Liver (tissue), 9 donors: ENCODE measurements around the gene FER. TPM values are rescaled to one million over a fixed set of nuclear protein-coding genes. Genes with fewer than 3 reads are reported as not detected.

ENCODE experiments used
- DNase-seq: peaks from one replicate; pipeline ENCODE4 v3.0.0-alpha.2; 2017; ENCODE audit warnings: low spot score
- H3K27ac ChIP-seq, 2 donors: one replicate each; pipeline ENCODE4 v1.7.0; 2013; ENCODE audit warnings: inconsistent platforms in 2 of 2, low read length in 2 of 2, control low read depth in 1 of 2, low read depth in 1 of 2, mild to moderate bottlenecking in 1 of 2
- H3K27me3 ChIP-seq, 4 donors: one replicate each; pipeline versions ENCODE4 v1.6.1 to v1.7.0; 2013; ENCODE audit warnings: low read length in 3 of 4, inconsistent platforms in 1 of 4, mild to moderate bottlenecking in 1 of 4, moderate library complexity in 1 of 4; ENCODE audit not compliant: control insufficient read depth in 4 of 4, insufficient read depth in 4 of 4
- H3K36me3 ChIP-seq, 4 donors: one replicate each; pipeline versions ENCODE4 v1.6.1 to v1.7.0; 2013; ENCODE audit warnings: low read length in 3 of 4, mild to moderate bottlenecking in 3 of 4, low read depth in 1 of 4, moderate library complexity in 1 of 4; ENCODE audit not compliant: control insufficient read depth in 4 of 4, insufficient read depth in 3 of 4
- H3K4me1 ChIP-seq, 4 donors: one replicate each; pipeline versions ENCODE4 v1.6.1 to v1.7.0; 2013; ENCODE audit warnings: low read length in 3 of 4, mild to moderate bottlenecking in 3 of 4, moderate library complexity in 1 of 4; ENCODE audit not compliant: control insufficient read depth in 4 of 4, insufficient read depth in 4 of 4
- H3K4me3 ChIP-seq, 3 donors: one replicate each; pipeline versions ENCODE4 v1.6.1 to v1.7.0; 2013; ENCODE audit warnings: low read length in 3 of 3, control low read depth in 1 of 3, low read depth in 1 of 3, mild to moderate bottlenecking in 1 of 3
- H3K9ac ChIP-seq, 2 donors: one replicate each; pipeline ENCODE4 v1.7.0; 2013; ENCODE audit warnings: low read length in 2 of 2, mild to moderate bottlenecking in 2 of 2, moderate library complexity in 2 of 2, control low read depth in 1 of 2, low read depth in 1 of 2
- H3K9me3 ChIP-seq, 4 donors: one replicate each; pipeline versions ENCODE4 v1.6.1 to v1.7.0; 2013; ENCODE audit warnings: low read length in 3 of 4; ENCODE audit not compliant: control insufficient read depth in 4 of 4
- ATF3 ChIP-seq: IDR thresholded peaks from 2 replicates; pipeline ENCODE4 v1.6.1; 2016; ENCODE audit warnings: antibody characterized with exemption
- CTCF ChIP-seq: fragments of 150-350 bp; IDR thresholded peaks from 2 replicates; pipeline ENCODE4 v1.5.1; 2017; ENCODE audit warnings: improper control_type of control experiment, low read depth, low read length; ENCODE audit not compliant: missing input control
- EGR1 ChIP-seq, 2 donors: IDR thresholded peaks; 2 replicates each; pipeline ENCODE4 v1.6.1; 2016 to 2018; ENCODE audit warnings: antibody characterized with exemption in 2 of 2, low read depth in 2 of 2
- FOXA1 ChIP-seq: IDR thresholded peaks from 2 replicates; pipeline ENCODE4 v1.6.1; 2016; ENCODE audit warnings: antibody characterized with exemption
- FOXA2 ChIP-seq: IDR thresholded peaks from 2 replicates; pipeline ENCODE4 v1.6.1; 2016; ENCODE audit warnings: antibody characterized with exemption
- GABPA ChIP-seq, 2 donors: IDR thresholded peaks in 1 of 2; conservative IDR thresholded peaks in 1 of 2; 2 replicates each; pipeline ENCODE4 v1.6.1; 2016; ENCODE audit warnings: antibody characterized with exemption in 2 of 2, mild to moderate bottlenecking in 1 of 2, moderate library complexity in 1 of 2
- HNF4A ChIP-seq, 2 donors: conservative IDR thresholded peaks; 2 replicates each; pipeline ENCODE4 v1.6.1; 2016; ENCODE audit warnings: antibody characterized with exemption in 2 of 2, mild to moderate bottlenecking in 2 of 2
- HNF4G ChIP-seq: IDR thresholded peaks from 2 replicates; pipeline ENCODE4 v1.6.1; 2016; ENCODE audit warnings: antibody characterized with exemption
- JUND ChIP-seq, 2 donors: IDR thresholded peaks; 2 replicates each; pipeline ENCODE4 v1.6.1; 2016; ENCODE audit warnings: antibody characterized with exemption in 2 of 2
- MAX ChIP-seq: IDR thresholded peaks from 2 replicates; pipeline ENCODE4 v1.6.1; 2016; ENCODE audit warnings: antibody characterized with exemption
- NR2F2 ChIP-seq: IDR thresholded peaks from 2 replicates; pipeline ENCODE4 v1.6.1; 2016; ENCODE audit warnings: antibody characterized with exemption
- RAD21 ChIP-seq, 2 donors: IDR thresholded peaks; 2 replicates each; pipeline ENCODE4 v1.6.1; 2016; ENCODE audit warnings: antibody characterized with exemption in 2 of 2, mild to moderate bottlenecking in 2 of 2
- REST ChIP-seq: IDR thresholded peaks from 2 replicates; pipeline ENCODE4 v1.6.1; 2016; ENCODE audit warnings: antibody characterized with exemption, mild to moderate bottlenecking
- RXRA ChIP-seq, 2 donors: IDR thresholded peaks; 2 replicates each; pipeline ENCODE4 v1.6.1; 2017 to 2018; ENCODE audit warnings: antibody characterized with exemption in 2 of 2, mild to moderate bottlenecking in 1 of 2
- SP1 ChIP-seq: IDR thresholded peaks from 2 replicates; pipeline ENCODE4 v1.6.1; 2018; ENCODE audit warnings: antibody characterized with exemption, mild to moderate bottlenecking
- TAF1 ChIP-seq: conservative IDR thresholded peaks from 2 replicates; pipeline ENCODE4 v1.6.1; 2016; ENCODE audit warnings: antibody characterized with exemption, mild to moderate bottlenecking
- YY1 ChIP-seq: IDR thresholded peaks from 2 replicates; pipeline ENCODE4 v1.6.1; 2016; ENCODE audit warnings: antibody characterized with exemption, mild to moderate bottlenecking
- ZBTB33 ChIP-seq: IDR thresholded peaks from 2 replicates; pipeline ENCODE4 v1.6.1; 2016; ENCODE audit warnings: antibody characterized with exemption
- whole genome bisulfite sequencing: extraction: QIAGEN DNeasy Blood & Tissue Kit; methylation state at CpG from one replicate; pipeline ENCODE4 v1.1.7; 2013; 5-methylcytosine and 5-hydroxymethylcytosine counted together
- polyA plus RNA-seq, 2 donors: library from polyadenylated mRNA; stranded (reverse) in 1 of 2; unstranded in 1 of 2; fragments of 200-250 nt in 1 of 2; fragments of >200 nt in 1 of 2; fragmentation: Nextera tagmentation in 1 of 2; extraction: Ambion mirVana in 1 of 2; gene quantifications; one replicate each; pipeline versions ENCODE4 v1.2.1 to v1.2.3, GENCODE V29; 2013 to 2015
- total RNA-seq, 2 donors: library from RNA; depleted of rRNA; stranded (reverse); fragments of >200 nt; gene quantifications; one replicate each; pipeline ENCODE4 v1.2.3, GENCODE V29; 2014
- donor health status: healthy.
- donor health status: healthy.
- donor health status: healthy.
- donor health status: healthy.
- donor health status: healthy.

Gene FER
- total and polyA plus RNA-seq, 4 donors = 0.83 to 9.8 (median 5.9) TPM

- WGBS = 100% methylated on average over 1 of the region's 1 CpG
These were observed 198.3 kb downstream of the FER start for GRCh38 chr5:108946008-108946407.

More at GRCh38 chr5:108946008-108946407, 198.3 kb downstream of the FER start:
- Histone ChIP-seq H3K27ac (no peak overlapping the region), H3K9ac (no peak overlapping the region), H3K4me3 (no peak overlapping the region), H3K4me1 (no peaks in the 10 kb centered on the region), H3K27me3 (no peaks in the 10 kb centered on the region), H3K36me3 (peaks cover 0 to 5% (median under 1%) of the 10 kb centered on the region in 4 donors), H3K9me3 (no peaks in the 10 kb centered on the region)
- no peak for TF ChIP-seq EGR1 (IDR thresholded peaks at IDR 0.05; ENCODE audit: low read depth in 2 of 2)
- TF ChIP-seq GABPA (IDR thresholded peaks at IDR 0.05 in 1 of 2, conservative IDR thresholded peaks at IDR 0.05 in 1 of 2) = no peak
- no peak for TF ChIP-seq ZBTB33
- no peak for TF ChIP-seq TAF1
- TF ChIP-seq CTCF = no peak
- TF ChIP-seq FOXA1 = no peak
- TF ChIP-seq NR2F2 = no peak
- no peak for TF ChIP-seq REST
- no peak for TF ChIP-seq HNF4A (conservative IDR thresholded peaks at IDR 0.05)
- no peak for TF ChIP-seq HNF4G
- no peak for TF ChIP-seq MAX
- no peak for TF ChIP-seq RAD21 (IDR thresholded peaks at IDR 0.05)
- TF ChIP-seq FOXA2 = no peak
- TF ChIP-seq SP1 = no peak
- no peak for TF ChIP-seq YY1
- no peak for TF ChIP-seq RXRA (IDR thresholded peaks at IDR 0.05)
- TF ChIP-seq ATF3 = no peak
- TF ChIP-seq JUND (IDR thresholded peaks at IDR 0.05) = no peak
- DNase-seq = no peak
